Colon (tissue), 2 donors: Measurements from ENCODE around the gene MAD1L1.

Experiments
- FAIRE-seq: peaks from 2 replicates; lab custom pipeline; 2012; peaks lifted over from hg19 to GRCh38; lab: Jason Lieb, UNC
- donor health status: control.
- donor health status: control.

MAD1L1 gene

GRCh38 chr7:2217716-2218443 lies 14.9 kb downstream of the MAD1L1 start:
- no peak for FAIRE-seq

DNA sequence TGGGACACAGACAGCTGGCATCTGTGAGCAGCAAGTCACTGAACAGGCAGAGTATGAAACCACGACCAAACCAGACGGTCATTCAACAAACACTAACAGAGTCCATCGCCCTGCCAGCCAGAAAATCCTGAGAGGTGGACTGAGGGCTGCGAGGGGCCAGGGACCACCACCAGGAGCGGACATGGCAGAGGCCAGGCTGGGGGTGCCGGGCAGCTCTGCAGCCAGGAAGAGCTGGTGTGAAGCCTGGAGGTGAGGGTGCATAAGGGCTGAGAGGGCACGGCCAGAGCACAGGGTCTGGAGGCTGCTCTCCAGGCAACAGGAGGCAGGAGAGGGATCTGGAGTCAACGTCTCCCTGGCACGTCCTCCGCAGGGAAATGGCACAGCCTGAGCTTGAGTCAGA lies 15.5 kb downstream of the MAD1L1 start:
- no peak for FAIRE-seq

DNA sequence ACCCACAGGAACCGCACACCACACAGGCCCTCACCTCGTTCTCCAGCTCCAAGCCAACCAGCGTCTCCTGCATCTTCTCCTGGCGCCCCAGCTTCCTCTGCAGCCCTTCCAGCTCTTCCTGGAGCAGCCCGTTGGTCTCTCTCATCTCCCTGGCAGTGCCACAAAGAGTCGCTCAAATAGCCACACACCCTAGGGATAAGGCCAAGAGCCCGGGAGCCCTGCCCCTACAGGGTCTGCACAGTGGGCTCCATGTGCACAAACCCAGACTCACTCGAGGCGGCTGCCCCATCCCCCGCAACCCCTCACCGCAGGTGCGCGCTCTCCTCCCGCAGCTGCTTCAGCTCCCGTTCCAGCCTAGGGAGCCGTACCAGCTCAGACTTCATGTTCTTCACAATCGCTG lies 16.9 kb downstream of the MAD1L1 start:
- FAIRE-seq = no peak

- no peak for FAIRE-seq
Measured at GRCh38 chr7:2214636-2215035, 18.1 kb downstream of the MAD1L1 start.

GRCh38 chr7:2213551-2214215 lies 19.1 kb downstream of the MAD1L1 start:
- FAIRE-seq = no peak

DNA sequence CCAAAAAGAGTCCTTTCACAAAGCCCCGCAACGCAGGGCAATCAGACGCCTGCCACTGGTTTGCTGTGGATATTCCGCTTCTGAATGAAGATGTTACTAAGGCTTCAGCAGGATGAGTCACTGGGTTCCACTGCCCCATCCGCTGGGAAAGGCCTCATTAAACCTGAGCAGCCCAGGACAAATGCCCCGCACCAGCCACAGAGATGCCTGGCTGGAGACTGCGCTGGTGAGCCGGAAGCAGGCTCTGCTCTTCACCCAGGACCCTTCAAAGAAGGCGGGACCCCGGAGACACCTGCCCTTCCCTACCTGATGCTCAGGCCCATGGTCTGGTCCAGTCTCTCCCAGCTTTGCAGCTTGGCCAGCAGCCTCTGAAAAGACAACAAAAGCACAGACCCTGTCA lies 19.8 kb downstream of the MAD1L1 start:
- FAIRE-seq = no peak

- FAIRE-seq = no peak
Measured at GRCh38 chr7:2211926-2212325, 20.8 kb downstream of the MAD1L1 start.

GRCh38 chr7:2211259-2211880 lies 21.4 kb downstream of the MAD1L1 start:
- FAIRE-seq = no peak

DNA sequence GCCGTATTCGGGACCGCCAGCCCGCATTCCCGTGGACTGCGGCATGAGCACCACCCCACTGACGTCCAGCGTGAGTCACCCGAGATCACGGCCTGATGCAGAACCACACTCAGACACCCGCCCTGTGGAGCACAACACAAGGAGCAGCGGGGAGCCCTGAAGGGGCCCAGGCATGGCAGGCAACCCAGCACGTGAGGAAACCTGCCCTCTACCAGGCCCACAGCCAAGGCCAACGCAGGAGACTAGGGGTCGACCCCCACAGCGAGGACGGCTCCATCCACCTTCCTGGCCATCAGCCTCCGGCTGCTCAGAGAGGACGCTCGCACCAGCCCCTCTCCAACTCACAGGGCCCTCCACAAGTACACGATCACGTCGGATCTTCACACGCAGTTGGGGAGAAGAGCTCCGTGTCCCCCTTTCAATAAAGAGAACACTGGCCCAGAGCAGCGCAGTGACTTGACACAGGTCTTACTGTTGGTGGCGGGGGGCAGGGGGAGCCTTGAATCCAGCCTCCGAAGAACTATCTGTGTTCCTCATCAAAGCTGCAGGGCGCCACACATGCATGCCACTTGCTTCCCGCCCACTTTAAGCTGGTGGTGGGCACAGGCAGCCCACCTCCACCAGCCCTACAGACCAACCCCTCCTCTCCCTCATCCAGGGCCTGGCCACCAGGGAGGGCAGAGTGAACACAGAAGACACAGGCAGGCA lies 22.0 kb downstream of the MAD1L1 start:
- no peak for FAIRE-seq

DNA sequence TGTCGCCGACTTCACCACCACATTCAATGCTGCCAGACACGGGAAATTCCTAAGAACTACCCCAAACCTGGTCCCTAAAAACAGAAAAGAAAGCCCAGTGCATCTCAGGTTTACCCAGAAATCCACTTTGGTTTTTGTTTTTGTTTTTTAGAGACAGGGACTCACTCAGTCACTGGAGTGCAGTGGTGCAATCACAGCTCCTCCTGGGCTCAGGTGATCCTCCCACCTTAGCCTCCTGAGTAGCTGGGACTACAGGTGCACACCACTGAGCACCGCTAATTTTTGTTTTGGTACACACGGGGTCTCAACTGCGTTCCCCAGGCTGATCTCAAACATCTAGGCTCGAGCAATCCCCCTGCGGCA lies 22.8 kb downstream of the MAD1L1 start:
- no peak for FAIRE-seq

- no peak for FAIRE-seq
Measured at GRCh38 chr7:2209146-2209960, 23.4 kb downstream of the MAD1L1 start.

DNA sequence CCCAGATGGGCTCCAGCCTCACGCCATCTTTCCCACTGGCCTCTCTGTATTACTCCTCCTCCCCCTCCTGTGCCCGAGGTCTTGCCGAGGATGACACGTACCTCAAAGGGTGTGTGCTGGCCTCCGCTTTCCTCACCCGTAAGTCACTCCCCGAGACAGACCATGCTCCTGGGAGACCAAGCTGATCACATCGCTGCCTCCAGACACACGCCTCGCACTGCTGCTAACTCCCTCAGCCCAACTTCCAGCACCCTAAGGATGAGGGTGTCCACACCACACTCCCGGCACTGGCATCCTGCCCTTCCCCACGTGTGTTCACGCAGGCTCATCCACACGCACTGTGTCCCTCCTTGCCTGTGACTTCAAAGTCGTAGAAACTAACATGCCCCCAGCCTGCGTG lies 24.0 kb downstream of the MAD1L1 start:
- FAIRE-seq = no peak

- no peak for FAIRE-seq
Measured at GRCh38 chr7:2205036-2205780, 27.5 kb downstream of the MAD1L1 start.

DNA sequence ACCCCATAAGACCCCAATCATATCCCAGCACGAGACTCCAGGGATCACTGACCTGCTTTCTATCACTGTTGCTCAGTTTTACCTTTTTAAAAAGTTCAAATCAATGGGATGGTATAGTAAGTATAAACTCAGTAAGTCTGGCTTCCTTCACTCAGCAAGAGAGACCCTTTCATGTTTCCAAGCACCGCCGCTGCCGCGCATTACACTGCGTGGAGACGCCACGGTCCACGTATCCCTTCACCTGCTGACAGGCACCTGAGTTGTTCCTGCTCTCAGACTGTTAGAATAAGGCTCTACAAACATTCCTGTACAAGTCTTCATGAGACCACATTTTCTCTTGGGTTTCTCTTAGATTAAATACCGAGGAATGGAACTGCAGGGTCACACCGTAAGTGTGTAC lies 28.3 kb downstream of the MAD1L1 start:
- no peak for FAIRE-seq

GRCh38 chr7:2203766-2204300 lies 28.9 kb downstream of the MAD1L1 start:
- FAIRE-seq = no peak

GRCh38 chr7:2202901-2203765 lies 29.6 kb downstream of the MAD1L1 start:
- no peak for FAIRE-seq

- FAIRE-seq = no peak
Measured at GRCh38 chr7:2202361-2202761, 30.4 kb downstream of the MAD1L1 start.

DNA sequence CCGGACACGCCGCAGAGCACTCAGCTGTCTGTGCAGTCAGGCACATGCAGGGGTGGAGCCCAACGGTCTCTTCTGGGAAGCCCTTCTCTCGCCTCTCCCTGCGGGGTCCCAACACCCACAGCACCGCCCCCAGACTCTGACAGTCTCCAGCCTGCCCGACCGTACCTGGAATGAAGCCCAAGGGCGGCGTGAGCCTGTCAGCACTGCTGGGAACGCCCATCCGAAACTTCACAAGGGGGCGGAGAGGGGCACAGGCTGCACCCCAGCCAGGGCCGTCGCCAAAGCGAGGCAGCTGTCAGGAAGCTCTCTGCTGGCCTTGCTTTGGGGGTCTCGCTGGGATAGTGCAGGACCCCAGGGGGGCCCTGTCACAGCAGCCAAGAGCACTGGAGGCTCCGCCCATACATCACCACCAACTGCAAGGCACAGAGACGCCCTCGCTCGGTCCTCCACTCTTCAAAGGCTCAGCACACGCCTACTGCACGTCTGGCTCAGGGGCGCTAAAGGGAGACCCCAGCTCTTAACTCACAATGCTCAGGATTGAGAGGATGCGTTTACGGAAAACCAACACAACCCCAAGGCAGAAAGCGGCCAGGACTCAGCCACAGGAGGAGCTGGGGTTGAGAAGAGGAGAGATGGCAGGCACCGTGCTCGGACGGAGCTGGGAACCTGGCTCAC lies 30.9 kb downstream of the MAD1L1 start:
- FAIRE-seq = no peak

- FAIRE-seq = no peak
Measured at GRCh38 chr7:2201128-2201527, 31.6 kb downstream of the MAD1L1 start.

- FAIRE-seq = no peak
Measured at GRCh38 chr7:2200584-2200980, 32.2 kb downstream of the MAD1L1 start.
